Cardiac septum (tissue), 1 donor: ENCODE measurements around the gene LAMC3. TPM values are rescaled to one million over a fixed set of nuclear protein-coding genes. Genes with fewer than 3 reads are reported as not detected.

Source experiments
- DNase-seq: peaks from one replicate; pipeline ENCODE4 v3.0.0-alpha.2; 2020; ENCODE audit warnings: low spot score
- intact Hi-C: fragments of 100-400 bp; cut with DNase I; formaldehyde crosslinking; loops from one replicate; pipeline ENCODE4 v1.14.0; 2022
- total RNA-seq: library from RNA; stranded (reverse); fragmentation: NEBNext Ultra II Directional; extraction: Animal tissue kit (Norgen Biotek cat#: 25700); gene quantifications from one replicate; pipeline ENCODE4 v1.2.1, GENCODE V29; 2021
- donor health status: DM: no; HTN: no; CAD: no.

LAMC3 gene
- total RNA-seq, 1 donor from 2014 or later, result 0.89 TPM

DNA sequence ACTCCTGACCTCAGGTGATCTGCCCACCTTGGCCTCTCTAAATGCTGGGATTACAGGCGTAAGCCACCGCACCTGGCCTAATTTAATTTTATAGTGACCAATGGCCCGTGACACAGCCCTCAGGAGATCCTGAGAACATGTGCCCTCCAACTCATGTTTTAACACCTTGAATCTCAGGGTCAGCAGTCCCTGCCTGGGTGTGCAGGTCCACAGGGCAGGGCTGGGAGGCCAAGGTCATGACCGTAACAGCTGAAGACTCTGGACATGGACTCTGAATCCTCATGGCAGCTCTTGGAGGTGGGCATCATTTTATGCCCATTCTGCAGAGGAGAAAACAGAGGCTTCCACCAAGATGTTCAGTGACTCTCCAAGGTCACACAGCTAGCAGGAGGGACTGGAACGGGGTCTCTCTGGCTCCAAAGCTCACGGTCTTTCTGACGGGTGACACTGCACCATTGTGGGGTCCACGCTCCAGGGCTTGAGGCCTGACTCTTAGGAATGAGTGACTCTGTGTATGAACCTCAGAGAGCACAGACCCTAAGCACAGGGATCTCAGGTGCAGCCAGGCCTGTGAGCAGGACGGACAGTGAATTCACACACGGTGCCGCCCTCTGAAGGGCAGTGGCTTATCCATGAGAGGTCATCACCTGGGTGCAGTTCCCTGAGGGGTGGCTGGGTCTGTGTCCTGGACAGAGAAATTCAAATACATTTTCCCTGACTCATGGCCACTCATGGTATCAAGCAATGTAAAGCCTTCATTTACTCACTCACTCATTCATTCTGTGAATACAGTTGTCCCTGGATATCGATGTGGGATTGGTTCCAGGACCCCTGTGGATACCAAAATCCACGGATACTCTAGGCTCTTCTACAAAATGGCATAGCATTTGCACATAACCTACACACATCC is 32.8 kb upstream of the LAMC3 start:
- intact Hi-C loops, result no loop called here
- no peak for DNase-seq

DNA sequence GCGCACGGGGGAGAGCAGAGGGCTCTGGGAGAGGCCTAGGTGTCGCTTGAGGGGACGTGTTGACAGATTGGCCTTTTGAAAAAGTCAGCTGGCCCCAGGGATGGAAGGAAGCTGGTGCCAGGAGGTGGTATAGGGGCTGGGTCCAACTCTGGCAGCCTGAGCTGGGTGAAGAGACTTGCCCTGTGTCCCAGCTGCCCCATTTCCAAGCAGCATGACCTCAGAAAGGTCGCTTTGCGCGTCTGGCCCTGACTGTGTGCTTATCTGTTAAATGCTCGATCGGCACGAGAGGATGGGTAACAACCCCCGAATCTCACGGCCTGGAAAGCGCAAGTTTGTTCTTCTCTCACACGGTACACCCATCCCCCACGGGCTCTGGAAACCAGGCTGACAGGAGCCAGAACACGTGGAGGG is 31.2 kb upstream of the LAMC3 start:
- no peak for DNase-seq

DNA sequence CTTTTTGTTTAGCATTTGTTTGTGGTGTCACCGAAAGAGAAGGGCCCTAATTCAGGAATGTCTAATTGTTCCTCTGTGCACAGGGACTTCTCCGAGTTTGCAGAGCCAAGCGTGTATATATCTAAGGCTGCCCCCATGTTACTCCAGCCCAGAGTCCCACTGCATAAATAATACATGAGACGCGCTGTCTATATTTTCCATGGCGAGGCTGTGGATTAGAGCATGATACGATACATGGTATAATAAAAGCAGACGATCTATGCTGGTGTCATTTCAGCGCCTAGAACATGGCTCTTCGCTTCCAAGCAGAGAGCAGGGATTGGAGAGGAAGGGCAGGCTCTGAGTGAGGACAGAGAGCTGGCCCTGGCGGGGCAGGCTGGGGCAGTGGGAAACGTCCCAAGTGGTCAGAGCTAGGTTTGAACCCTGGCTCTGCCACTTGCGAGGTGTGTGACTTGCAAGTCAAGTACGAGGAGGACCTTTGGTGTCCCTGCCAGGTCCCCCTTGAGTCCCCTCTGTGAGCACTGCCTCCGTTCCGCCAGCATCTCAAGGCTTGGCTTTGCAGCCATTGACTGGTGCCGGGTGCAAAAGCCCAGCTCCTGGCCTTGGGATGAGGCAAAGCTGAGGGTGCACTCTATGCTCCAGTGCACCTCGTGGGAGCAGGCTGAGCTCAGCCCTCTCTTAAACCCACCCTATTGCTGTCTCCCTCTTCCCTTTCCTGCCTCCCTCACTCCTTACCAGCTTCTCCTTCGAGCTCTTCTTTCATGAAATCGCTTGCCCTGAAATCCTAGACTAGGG is 29.2 kb upstream of the LAMC3 start:
- intact Hi-C loops, result no loop called here
- DNase-seq, result no peak

More for the DNA sequence above, 31.2 kb upstream of the LAMC3 start:
- intact Hi-C loops, result no loop called here

GRCh38 chr9:130980526-130980925 is 28.4 kb upstream of the LAMC3 start:
- DNase-seq, result no peak

DNA sequence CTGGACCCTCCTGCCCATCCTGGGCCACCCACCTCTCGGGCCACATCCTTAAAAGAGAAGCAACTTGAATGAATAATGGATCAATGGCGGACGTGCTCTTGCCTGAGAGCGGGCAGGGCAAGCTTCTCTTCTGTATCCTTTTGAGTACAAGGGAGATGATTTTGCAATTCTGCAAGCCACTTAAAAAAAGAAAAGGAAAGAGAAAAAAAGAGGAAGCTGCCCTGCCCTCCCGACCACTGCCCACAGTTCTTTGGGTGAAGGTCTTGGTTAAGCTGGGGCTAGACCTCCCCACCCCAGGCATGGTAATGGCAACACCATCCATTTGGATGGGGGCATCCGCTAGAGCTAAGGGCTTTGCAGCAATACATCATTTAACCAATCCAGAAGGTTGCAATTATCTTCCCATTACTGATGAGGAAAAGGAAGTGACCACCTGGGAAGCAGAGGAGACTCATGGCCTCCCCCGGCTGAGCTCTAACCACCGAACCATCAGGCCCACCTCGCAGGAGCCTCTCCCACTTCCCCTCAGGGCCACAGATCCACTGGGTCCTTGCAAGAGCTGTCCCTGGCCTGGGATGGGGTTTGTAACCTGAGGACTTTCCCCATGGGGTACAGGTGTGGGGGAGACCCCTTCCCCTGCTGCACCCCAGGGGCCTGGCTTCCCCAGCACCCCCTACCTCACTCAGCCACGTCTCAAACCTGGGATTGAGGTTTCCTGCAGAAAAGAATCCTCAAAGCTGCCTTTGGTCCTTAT is 27.8 kb upstream of the LAMC3 start:
- no peak for DNase-seq
- intact Hi-C loops, result no loop called here

More at GRCh38 chr9:130980526-130980925, 28.4 kb upstream of the LAMC3 start:
- intact Hi-C loops, result no loop called here

DNA sequence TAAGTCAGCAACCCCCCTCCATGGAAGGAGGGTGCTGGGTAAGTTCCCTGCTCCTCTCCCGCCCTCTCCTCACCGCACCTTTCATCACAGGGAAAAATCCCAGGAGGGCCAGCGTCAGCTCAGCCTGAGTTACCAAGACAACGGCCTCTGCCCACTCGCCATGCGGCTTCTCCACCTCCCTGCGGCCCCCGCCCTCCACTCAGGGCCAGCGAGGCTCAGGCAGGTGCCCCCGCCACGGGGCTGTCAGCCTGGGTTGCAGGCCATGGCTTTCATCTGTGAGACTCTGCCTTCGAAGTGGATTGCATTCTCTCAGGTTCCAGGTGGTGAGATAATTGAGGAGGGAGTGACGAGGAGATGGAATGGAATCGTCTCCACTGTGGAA is 27.2 kb upstream of the LAMC3 start:
- intact Hi-C loops, result no loop called here
- DNase-seq, result no peak

GRCh38 chr9:130982636-130983358 is 26.2 kb upstream of the LAMC3 start:
- no peak for DNase-seq
- intact Hi-C loops, result no loop called here

DNA sequence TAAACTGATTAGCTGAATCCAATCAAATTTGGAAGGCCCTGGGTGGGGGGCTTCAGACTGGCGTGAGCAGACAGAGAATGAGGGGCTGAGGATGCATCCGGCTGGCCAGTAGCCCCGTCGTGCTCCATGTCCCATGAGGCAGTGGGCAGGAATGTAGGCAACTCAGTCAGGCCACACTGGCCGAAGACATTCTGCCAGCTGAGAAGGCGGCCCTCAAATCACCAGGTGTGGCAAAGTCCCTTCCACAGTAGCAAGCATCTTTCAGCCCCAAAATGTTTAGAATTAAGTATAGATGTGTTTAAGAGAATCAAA is 25.7 kb upstream of the LAMC3 start:
- intact Hi-C loops, result no loop called here
- no peak for DNase-seq

DNA sequence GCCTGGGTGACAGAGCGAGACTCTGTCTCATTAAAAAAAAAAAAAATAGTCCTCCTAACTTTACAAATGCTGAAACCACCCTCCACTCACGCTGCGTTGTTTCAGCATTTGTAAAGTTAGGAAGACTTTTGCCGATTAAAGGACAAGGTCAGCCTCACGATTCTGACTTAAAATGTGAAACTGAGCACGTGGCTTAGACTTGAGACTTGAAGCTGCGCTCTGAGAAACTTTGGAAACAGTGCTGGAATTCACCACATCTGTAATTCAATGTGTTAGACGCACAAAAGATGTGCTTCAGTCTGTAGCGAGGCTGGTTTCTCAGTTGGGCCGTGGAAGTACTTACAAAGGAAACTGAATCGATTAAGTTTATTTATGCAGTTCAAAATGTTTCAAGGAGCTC is 25.0 kb upstream of the LAMC3 start:
- intact Hi-C loops, result no loop called here
- DNase-seq, result no peak

- intact Hi-C loops, result no loop called here
- DNase-seq, result no peak
These were observed 24.5 kb upstream of the LAMC3 start for GRCh38 chr9:130984521-130984920.

- DNase-seq, result no peak
- intact Hi-C loops, result no loop called here
These were observed 23.9 kb upstream of the LAMC3 start for GRCh38 chr9:130985029-130985428.

DNA sequence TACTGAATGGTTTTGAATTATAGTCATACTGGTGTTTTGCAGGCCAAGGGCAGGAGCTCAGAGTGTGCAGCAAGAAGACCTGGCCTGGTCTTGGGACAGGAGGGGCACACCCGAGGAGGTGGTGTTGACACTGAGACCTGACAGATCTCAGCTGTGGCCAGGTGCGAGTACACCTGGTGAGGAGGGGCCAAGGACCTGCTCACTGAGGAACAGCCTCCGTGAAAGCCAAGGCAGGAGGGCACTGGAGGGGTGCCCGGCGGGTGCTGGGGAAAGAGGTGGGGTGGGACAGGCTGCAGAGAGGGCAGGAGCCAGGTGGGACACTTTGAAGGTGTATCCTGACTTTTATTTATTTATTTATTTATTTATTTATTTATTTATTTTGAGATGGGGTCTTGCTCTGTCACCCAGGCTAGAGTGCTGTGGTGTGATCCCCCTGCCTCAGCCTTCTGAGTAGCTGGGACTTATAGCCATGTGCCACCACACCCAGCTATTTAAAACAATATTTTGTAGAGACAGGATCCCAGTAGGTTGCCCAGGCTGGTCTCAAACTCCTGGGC is 23.3 kb upstream of the LAMC3 start:
- intact Hi-C loops, result no loop called here
- DNase-seq, result no peak

DNA sequence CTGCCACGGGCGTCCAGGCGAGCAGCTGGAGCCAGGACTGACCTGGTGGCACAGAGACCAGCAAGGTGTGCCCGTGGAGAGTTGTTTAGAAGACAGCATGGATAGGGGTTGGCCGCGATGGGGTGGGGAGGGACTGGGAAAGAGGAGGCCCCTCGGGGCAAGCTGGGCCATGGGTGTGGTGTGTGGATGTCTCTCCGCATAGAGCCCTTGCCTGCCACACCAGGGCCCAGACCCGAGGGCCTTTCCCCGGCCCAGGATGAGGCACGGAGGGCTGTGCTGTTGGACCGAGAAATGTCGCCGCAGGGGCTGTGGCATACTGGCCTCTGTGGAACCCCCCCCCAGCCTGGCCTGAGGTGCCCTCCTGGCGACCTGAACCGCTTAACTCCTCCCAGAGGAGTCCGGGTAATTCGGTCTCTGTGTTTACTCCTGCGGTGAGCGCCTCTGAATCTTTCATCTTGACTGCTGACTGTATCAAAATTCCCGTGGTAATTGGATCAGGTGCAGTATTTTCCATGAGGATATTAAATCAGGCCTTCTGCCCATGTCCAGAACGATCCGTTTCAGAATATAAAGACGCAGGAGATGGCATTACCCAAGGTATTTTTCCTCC is 22.5 kb upstream of the LAMC3 start:
- intact Hi-C loops, result no loop called here
- no peak for DNase-seq

- DNase-seq, result no peak
- intact Hi-C loops, result no loop called here
These were observed 21.9 kb upstream of the LAMC3 start for GRCh38 chr9:130987054-130987453.

GRCh38 chr9:130987738-130988399 is 21.1 kb upstream of the LAMC3 start:
- DNase-seq, result no peak
- intact Hi-C loops, result no loop called here

GRCh38 chr9:130988400-130988747 is 20.6 kb upstream of the LAMC3 start:
- intact Hi-C loops, result no loop called here
- DNase-seq, result no peak

DNA sequence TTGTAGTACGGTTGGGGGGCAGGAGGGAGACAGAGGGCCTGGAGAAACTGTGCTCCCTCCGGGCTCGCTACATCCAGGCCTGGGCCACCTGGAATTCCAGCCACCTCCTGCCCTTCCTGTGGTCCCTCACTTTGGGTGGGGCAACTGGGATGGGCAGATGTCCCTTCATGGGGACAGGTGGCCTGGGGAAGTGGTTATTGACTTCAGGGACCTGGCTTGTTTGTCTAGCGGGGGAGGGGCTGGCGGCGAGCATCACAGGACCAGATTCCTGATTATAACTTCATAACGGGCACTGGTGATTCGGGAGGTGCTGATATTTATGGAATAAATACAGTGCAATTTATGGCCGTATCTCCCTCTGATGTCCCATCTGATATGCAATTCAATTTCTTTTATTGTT is 20.1 kb upstream of the LAMC3 start:
- no peak for DNase-seq
- intact Hi-C loops, result no loop called here

DNA sequence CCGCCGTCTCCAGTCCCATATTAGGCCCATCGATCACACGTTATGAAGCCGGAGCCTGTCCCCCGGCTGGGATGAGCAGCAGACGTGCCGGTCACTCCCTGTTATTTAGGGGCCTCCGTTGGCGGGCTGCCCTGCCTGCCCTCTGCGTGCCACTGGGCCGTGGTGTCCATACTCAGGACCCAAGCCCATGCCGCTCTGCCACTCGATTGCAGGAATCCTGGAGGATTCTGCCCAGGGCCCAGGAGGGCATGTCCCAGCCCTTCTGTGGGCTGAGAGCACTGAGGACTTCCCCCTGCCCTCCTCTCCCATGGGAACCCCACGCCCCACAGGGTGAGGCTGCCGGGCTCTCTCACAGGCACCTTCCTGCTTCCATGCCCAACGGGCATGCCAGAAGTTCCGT is 19.6 kb upstream of the LAMC3 start:
- intact Hi-C loops, result no loop called here
- no peak for DNase-seq

DNA sequence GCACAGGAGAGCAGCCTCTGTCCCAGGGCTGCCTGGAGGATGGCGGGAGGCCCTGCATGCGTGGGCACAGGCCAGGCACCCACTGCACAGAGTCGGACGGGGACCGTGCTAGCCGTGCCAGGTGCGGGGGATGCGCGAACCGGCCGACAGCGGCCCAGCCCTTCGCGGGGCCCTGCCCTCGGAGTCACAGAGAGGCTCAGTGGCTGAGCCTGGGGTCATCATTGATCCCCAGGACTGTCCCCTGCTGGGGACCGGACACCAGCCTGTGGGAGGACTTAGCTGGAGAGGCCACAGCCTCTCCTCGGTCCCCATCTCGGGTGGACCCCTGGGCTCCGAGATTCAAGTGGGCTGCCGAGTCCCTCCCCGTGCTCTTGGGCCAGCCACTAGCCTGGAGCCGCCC is 19.1 kb upstream of the LAMC3 start:
- no peak for DNase-seq
- intact Hi-C loops, result no loop called here
